ENCODE data around the gene DEF6.

DNA sequence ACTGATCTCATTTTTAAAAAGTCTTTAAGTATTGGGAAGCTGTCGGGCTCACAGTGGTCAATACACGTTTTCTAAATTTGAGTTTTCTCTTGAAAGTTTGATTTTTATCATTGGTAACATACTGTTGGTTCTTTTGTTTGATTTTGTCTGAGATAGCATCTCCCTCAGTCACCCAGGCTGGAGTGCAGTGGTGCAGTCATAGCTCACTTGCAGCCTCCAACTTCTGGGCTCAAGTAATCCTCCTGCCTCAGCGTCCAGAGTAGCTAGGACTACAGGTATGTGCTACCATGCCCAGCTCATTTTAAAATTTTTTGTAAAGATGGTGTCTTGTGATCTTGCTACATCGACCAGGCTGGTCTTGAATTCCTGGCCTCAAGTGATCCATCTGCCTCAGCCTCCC is 53.8 kb downstream of the DEF6 start:
- TF ChIP-seq, protein P1, sequence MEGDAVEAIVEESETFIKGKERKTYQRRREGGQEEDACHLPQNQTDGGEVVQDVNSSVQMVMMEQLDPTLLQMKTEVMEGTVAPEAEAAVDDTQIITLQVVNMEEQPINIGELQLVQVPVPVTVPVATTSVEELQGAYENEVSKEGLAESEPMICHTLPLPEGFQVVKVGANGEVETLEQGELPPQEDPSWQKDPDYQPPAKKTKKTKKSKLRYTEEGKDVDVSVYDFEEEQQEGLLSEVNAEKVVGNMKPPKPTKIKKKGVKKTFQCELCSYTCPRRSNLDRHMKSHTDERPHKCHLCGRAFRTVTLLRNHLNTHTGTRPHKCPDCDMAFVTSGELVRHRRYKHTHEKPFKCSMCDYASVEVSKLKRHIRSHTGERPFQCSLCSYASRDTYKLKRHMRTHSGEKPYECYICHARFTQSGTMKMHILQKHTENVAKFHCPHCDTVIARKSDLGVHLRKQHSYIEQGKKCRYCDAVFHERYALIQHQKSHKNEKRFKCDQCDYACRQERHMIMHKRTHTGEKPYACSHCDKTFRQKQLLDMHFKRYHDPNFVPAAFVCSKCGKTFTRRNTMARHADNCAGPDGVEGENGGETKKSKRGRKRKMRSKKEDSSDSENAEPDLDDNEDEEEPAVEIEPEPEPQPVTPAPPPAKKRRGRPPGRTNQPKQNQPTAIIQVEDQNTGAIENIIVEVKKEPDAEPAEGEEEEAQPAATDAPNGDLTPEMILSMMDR (conservative IDR thresholded peaks at IDR 0.05; ENCODE audit: low read length) = no peak
- TF ChIP-seq EZH2phosphoT487 (IDR thresholded peaks at IDR 0.05; ENCODE audit: borderline replicate concordance) = no peak

All from Loucy (cell line).